COLO668 (cell line): ENCODE data around the gene MTHFD1L.
A peak's percentile ranks its signal among the peaks of the same experiment; 100 is the strongest.

ENCODE experiments used
- DNase-seq: peaks from one replicate; lab custom pipeline; 2025; ENCODE audit not compliant: unreplicated experiment; lab: John Stamatoyannopoulos, UW

Gene MTHFD1L

DNA sequence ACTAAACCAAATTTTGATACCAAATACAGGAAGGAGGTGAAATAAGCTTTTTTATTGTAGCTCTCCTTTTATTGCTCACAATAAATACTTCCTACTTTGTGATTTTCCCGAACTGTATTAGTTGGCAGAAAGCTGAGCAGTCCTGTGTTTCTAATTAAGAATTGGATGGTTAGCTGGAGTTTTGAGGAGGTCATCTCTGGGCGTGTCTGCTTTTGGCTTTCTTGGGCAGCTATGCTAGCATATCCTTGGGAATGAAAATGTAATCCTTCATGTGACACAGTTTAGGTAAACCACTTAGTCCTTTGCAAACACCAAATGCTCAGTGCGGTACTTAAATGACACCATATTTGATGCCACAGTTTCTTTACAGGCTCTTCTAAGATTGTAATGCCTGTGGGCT lies 67.5 kb downstream of the MTHFD1L start:
- no peak for DNase-seq

DNA sequence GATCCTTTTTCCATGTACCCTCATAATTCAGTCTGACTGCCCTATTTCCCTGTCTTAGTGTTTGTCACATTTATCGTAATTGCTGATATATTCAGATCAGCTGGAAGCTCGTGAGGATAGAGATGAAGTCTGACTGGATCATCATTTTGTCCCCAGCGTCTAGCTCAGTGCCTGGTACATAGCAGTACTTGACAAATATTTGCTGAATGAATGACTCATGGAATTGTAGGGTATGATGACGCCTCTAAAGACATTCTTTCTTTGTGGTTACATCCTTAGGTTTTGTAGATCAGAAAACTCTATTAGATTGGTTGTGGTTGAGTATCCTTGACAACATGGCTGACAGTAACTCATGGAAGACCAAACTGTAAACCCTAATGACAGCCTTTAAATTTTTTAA lies 68.9 kb downstream of the MTHFD1L start:
- no peak for DNase-seq

DNA sequence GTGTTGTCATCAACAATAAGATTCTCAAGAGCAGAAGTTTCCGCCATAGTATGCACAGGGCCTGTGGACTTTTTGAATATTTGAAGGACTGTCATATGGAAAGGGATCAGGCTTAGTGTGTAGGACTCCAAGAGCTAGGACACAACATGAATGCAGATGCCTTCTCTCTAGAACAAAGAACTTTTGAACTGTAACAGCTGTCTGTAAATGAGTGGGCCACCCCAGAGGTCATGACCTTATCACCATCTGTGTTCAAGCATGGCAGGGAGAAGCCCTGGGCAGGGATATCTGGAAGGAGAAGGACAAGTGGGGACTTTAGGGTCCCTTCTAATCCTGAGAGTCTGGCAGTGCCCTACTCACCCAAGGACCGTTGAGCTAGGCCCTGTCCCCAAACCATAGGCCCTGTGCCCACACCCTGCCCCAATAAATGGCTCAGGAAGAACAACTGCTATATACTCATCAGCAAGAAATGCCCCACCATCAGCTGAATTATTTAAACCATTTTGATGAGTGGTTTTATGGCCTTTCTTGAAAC lies 70.6 kb downstream of the MTHFD1L start:
- no peak for DNase-seq

DNA sequence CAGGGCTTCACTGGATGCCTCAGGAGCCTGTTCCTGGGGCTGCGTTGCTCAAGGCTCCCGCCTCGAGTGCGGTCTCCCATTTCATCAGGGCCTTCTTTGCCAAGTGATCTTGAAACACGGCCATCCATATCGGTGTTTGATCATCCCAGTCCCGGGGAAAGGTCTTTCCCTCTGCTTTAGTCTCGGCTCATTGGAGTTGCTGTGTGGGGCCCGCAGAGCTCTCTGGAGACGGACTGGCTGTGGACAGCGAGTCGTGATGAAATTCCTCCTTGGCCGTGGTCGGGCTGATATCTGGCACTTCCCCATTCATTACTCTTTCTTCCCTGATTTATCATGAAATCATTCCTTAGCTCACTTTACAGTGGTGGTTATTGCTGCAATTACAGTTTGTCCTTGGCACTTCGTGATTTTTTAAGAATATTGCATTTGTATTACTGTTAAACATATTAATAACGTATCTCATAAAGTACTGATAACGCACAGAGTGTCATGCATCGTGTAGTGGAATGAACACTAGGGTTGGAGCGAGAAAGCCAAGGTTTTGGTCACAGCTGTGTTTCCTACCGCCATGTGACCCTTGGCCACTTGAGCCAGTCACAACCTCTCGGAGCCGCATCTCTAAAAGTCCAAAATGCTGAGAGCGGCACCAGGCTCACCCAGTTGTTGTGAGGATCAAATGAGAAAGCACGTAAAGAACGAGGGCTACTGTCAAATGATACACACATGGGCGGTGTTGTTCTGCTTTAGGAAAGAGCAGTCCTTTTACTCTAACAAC lies 71.8 kb downstream of the MTHFD1L start:
- DNase-seq = no peak

DNA sequence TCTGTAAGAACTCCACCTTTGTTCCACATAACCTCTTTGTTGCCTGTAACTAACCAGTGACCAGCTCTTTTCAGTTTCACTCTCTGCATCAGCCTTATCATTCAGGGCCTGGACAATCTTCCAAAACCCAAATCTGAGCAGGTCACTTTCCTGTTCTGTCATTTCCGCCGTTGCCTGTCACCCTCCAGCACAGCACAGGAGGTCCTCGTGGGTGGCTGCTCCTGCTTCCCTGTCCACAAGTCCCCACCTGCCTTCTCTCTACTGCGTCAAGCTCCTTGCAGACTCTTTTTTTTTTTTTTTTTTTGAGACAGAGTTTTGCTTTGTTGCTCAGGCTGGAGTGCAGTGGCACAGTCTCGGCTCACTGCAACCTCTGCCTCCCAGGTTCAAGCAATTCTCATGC lies 73.9 kb downstream of the MTHFD1L start:
- DNase-seq = no peak

DNA sequence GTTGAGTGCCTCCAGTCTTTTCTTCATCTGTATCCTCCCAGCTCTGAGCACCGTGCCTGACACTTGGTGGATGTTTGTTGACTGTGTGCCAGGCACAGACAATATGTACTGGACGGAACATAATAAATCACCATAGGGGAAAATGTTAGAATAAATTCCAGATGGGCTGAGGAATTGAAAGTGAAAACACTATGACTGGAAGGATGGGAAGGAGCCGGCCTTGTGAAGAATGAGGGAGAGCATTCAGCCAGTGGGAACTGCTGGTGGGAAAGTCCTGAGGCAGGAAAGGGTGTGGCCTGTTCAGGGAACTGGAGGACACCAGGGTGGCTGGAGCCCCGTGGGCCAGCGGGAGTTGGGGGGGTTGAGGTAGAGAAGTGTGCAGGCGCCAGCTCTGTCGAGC lies 75.4 kb downstream of the MTHFD1L start:
- DNase-seq = no peak

DNA sequence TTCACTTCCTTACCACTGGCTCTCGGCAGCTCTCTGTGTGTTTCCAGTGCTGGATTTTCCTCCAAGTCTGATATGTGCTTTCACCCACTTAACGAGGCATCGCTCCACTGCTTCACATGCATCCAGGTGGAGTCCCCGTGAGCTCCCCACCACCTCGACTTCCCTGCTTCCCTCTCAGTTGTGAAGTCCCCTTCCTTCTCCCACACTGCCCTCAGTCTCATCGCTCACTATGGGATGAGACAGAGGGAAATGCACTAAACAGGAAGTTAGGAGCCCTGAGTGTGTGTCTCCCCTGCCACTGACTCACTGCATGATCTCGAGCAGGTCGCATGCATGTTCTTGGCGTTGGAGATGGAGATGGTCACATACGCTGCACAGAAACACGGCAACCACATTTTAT lies 84.0 kb downstream of the MTHFD1L start:
- no peak for DNase-seq

DNA sequence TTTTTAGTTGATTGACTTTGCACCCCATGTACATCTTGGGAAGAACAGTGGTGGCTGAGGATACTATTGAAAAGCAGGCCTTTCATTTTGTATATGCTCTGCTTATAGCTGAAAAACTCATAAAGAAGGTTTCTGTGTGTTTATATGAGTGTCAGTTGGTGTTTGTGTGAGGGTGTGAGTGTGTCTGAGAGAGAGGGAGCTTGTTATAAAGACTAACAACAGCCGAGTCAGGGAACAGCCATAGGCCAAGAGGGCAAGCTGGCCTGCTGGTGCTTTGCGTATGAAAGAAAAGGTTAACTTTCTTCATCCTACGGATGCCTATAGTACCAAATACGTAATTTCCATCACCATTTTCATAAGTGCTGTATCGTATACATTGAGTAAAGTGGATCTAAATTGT lies 88.3 kb downstream of the MTHFD1L start:
- no peak for DNase-seq

DNA sequence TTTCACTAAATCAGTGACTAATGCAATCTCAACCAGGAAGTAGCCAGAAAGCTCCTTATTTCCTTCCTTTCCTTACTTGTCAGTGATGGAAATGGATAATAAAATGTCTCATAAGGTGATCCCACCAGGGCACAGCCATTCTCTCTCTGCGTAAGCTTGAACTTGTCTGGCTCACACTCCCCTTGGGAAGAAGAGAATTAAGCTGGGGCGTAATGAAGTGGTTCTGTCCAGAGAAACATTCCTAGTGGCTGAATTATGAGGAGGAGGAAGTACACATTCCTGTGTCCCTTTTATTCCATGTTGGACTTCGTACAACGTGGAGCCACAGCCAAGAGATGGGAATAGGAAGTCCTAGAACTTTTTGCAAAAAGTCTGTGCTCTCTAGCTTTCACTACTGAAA lies 93.7 kb downstream of the MTHFD1L start:
- DNase-seq = no peak

DNA sequence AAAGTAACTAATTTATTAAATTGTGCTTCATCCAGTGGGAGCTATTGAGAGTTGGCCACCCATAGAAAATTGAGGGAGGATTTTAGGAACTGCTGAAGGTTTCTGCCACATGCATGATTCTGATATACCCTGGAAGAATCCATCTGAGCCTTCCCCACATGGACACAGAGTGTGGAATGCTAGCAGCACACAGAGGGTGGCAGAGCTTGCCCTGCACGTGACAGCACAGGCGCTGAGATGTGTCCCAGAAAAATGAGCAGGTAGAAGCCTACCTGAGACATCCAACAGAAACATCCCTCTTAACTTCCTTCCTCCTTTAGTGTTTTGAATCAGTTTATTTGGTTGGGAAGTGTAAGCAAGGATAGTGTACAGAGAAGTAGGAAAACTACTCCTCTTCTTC lies 96.9 kb downstream of the MTHFD1L start:
- DNase-seq = no peak

DNA sequence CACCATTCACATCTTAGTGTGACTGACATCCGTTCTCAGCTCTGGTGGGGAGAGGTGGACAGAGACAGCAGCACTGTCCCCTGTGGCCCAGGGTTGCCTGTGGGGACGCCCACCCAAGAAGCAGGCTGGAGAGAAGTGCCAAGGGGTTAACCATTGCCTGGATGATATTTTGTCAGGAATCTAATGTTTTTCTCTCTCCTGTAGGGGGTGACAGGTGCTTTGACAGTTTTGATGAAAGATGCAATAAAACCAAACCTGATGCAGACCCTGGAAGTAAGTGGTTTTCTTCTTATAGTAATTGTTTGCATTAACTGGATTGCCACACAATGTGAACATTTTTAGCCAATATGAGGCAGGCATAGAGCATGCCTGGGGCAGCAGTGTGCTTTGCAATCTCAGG lies 99.3 kb downstream of the MTHFD1L start:
- DNase-seq = no peak

DNA sequence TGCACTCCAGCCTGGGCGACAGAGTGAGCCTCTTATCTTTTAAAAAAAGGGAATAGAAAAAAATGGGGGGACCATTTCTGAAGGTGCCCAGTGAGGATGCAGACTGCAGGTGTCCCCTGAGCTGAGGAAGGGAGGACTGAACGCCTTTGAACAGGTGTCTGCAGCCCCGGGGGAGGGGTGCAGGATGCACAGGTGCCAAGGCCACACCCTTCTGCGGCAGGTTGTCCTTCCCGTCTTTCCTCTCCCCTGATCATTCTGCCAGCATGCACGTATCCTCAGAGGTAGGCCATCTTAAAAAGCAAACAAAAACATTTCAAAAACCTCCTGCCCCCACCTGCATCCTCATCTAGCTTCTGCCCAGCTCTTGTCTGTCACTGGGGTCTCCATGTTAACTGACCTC lies 101.3 kb downstream of the MTHFD1L start:
- peak; percentile 61 for DNase-seq

DNA sequence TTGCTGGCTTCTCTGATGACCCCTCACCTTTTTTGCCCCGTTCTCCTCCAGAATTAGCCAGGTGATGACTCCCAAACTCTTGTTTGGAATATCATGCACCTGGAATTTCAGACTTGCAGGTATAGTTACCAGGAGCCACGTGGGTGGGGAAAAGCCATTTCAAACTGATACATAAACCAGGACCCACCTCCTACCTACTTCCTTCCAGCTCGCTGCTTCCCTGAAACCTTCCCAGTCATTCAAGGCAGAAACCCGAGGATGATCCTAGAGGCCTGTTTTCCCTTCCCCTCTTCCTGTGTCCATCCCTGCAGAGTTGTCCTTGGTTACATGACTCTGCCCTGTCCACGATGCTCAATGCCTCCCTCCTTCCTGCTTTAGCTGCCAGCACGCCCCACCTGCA lies 101.9 kb downstream of the MTHFD1L start:
- DNase-seq = no peak

DNA sequence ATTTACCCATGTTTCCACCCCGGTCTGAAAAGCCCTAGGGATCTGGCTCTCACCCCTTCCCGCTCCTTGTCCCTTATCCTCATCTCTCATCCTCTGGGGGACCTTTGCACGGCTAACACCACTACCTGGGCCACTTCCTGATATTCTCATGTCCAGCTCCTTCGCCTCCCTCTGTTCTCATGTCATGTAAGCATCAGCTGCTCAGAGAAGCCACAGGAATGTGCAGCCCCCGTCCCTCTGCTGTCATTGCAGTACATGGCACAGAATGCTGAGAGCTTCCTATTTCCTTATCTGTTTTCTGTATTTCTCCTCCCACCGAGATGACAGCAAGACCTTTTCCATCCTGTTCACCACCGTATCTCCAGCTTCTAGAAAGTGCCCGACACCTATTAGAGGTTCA lies 102.4 kb downstream of the MTHFD1L start:
- DNase-seq = no peak

DNA sequence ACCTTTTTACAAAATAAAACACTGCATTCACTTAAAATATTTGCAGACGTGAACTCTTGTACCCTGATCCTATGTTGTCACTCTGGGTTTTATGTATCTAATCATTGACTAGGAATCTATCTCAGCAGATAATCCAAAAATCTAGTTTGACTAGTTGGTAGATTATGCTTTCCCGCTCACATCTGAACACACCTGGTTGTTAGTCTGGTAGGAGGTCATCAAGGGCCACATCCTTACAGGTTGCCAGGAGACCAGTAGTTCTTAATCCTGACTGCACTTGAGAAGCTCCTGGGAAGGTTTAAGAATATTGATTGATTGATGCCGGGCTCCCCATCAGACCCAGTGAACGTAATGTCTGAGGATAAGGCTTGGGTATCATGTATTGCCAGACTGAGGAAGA lies 104.4 kb downstream of the MTHFD1L start:
- no peak for DNase-seq

DNA sequence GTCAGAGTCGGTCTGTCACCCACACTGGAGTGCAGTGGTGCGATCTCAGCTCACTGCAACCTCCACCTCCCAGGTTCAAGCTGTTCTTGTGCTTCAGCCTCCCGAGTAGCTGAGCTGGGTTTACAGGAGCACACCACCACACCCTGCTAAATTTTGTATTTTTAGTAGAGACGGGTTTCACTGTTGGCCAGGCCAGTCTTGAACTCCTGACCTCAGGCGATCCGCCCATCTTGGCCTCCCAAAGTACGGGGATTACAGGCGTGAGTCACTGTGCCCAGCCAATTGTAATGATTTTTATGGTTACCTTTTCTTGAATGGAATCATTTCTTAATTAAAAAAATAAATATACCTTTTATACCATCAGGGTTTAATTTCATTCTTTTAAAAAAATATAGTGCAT lies 105.7 kb downstream of the MTHFD1L start:
- no peak for DNase-seq

DNA sequence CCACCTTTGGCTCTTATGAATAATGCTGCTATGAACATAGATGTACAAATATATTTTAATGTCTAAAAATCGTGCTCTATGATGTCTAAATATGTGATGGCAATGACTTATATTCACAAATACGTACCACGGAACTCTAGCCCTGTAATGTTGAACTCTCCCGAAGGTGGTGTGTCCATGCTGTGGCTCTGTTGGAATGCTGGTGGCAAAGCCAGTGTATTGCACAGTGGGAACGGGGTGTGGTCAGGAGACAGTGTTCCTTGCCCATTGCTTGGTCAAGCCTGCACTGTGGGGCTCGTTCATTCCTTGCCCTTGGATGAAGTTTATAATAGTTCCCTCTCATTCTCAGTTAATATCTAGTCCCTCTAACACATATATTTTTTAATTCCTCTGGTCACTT lies 109.6 kb downstream of the MTHFD1L start:
- DNase-seq = no peak

DNA sequence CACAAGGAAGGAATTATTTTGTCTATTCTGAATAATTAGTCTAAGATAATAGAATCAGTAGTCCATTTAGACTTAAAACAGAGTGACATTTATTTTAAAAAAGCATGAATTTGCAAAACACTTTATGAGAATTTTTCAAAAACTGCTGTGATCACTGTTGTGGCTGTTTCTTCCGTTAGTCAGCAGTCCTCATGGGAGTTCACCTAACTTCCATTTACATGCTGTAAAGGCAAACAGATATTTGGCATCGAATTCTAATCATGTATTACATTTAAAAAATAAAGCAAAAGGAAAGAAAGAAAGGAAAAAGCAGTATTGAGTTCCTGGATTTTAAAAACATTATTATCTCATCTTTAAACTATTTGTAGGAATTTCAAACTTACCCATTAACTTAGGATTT lies 111.8 kb downstream of the MTHFD1L start:
- no peak for DNase-seq

DNA sequence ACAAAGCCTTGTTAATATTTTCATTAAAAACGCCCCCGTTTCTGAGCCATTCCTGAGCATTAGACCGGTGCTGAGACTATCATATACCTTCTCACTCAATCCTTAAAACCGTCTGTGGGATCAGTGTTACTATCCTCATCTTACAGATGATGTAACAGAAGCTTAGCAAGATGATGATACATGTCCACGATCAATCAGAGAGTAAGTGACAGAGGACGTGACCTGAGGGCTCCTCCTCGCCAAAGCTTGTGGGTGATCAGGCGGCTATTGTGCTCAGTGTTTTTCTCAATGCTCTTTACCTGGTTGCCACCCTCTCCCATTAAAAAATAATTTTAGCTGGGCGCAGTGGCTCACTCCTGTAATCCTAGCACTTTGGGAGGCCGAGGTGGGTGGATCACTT lies 113.1 kb downstream of the MTHFD1L start:
- no peak for DNase-seq

DNA sequence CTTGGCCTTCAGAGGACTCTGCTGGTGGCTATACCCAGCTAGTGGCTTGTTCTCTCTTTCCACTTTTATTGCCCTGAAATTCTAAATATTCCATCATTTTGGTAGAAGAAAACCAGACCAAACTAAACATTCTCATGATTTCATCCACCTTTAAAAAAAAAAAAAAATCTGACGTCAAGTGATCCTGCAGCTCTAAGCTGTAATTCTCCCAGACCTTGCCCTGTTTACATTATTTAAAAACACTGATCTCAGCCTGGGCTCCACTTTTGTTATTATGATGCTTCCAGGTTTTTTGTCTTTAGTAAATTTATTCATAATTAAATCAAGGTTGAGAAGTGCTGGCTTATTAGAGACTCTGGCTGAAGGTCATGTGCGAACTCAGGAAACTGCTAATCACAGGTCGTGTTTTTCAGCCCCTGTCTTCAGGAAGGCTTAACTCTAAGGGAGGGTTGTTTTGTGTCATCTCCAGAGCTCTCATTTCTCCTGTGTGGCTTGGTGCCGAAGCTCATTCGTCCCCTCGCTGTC lies 114.4 kb downstream of the MTHFD1L start:
- no peak for DNase-seq

DNA sequence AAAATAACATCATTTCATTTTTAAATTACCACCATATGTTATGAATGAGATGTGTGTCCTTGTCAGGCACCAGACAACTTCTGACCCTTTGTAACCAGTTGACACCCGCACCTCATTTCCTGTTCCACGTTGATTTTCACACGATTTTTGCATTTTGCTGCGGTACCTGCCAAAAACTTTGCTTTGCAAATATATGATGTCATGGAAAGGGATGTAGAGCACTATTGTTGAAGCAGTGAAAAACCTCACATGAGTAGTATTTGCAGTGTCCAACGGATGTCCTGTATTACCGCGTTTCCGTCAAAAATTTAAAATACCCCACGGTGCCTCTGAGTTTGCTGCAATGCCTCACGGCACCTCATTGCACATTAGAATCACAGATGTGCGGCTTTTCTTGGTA lies 115.6 kb downstream of the MTHFD1L start:
- no peak for DNase-seq

DNA sequence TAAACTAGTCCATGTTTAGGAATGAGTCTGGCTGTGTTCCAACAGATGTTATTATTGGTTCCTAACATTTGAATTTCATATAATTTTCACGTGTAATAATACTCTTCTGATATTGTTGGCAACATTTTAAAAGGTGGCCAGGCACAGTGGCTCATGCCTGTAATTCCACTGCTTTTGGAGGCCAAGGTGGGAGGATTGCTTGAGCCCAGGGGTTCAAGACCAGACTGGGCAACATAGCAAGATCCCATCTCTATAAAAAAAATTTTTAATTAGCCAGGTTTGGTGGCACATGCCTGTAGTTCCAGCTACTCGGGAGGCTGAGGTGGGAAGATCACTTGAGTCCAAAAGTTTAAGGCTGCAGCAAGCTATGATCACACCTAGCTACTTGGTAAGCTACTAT lies 116.2 kb downstream of the MTHFD1L start:
- no peak for DNase-seq

DNA sequence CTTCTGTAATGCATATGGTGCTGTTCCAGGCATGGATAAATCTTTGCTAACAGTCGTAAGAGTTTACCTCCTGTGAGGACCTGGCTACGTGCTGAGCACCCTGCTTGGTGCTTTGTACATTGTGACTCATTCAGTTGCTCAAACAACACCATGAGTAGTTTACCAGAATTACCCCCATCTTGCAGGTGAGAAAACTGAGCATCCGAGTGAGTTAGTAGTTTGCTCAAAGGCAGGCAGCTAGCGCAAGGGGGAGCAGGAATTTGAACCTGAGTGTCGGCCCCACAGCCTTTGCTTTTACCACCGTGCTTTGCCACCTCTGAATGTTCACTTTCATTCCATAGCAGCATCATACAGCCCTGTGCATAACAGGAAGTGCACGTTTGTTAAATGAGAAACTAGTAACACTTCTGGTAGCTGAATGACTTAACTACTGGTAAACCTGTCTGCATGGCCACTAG lies 121.9 kb downstream of the MTHFD1L start:
- no peak for DNase-seq
